Upper lobe of left lung (tissue), 6 donors: ENCODE results near the gene PIK3CD. TPM values are rescaled to one million over a fixed set of nuclear protein-coding genes. Genes with fewer than 3 reads are reported as not detected.
"Not testable (repeated sequence)": the region's sequence is repeated elsewhere in the genome, so short reads cannot be mapped to it uniquely, and the experiment has no call there.

Experiments used
- ATAC-seq, 2 donors: fragments of 200-7000 bp; cut with Tn5 transposase; one replicate each; pipeline ENCODE4 v1.9.1; 2022; ENCODE audit warnings: mild to moderate bottlenecking in 2 of 2, moderate library complexity in 2 of 2; ENCODE audit not compliant: low FRiP score in 2 of 2
- DNase-seq, 2 donors: peaks; one replicate each; pipeline ENCODE4 v3.0.0-alpha.2; 2019 to 2020
- H3K27ac ChIP-seq, 4 donors: fragments of 200-600 bp; sonication (generic); one replicate each; pipeline ENCODE4 v1.5.1; 2016 to 2019
- H3K27me3 ChIP-seq, 4 donors: fragments of 200-600 bp; sonication (generic); one replicate each; pipeline ENCODE4 v1.5.1; 2017 to 2019
- H3K36me3 ChIP-seq, 4 donors: fragments of 200-600 bp; sonication (generic); one replicate each; pipeline ENCODE4 v1.5.1; 2016 to 2019
- H3K4me1 ChIP-seq, 4 donors: fragments of 200-600 bp; sonication (generic); one replicate each; pipeline ENCODE4 v1.5.1; 2018 to 2019
- H3K4me3 ChIP-seq, 4 donors: fragments of 200-600 bp; sonication (generic); one replicate each; pipeline ENCODE4 v1.5.1; 2017 to 2019; ENCODE audit warnings: mild to moderate bottlenecking in 2 of 4, moderate library complexity in 1 of 4
- H3K9me3 ChIP-seq, 4 donors: fragments of 200-600 bp; sonication (generic); one replicate each; pipeline ENCODE4 v1.5.1; 2018 to 2019
- EP300 ChIP-seq, 4 donors: sonication (generic); formaldehyde crosslinking; IDR thresholded peaks; one replicate each; pipeline ENCODE4 v1.5.1; 2017; ENCODE audit warnings: antibody characterized with exemption in 4 of 4, control low read depth in 2 of 4
- POLR2A ChIP-seq, 4 donors: fragments of 450-650 bp; IDR thresholded peaks; one replicate each; pipeline ENCODE4 v1.5.1; 2016 to 2017; ENCODE audit warnings: antibody characterized with exemption in 4 of 4, mild to moderate bottlenecking in 2 of 4
- POLR2AphosphoS5 ChIP-seq, 2 donors: sonication (generic); formaldehyde crosslinking; IDR thresholded peaks; one replicate each; pipeline ENCODE4 v1.5.1; 2017; ENCODE audit warnings: antibody characterized with exemption in 2 of 2
- WGBS, 2 donors: methylation state at CpG; one replicate each; pipeline ENCODE4 v1.1.5; 2017 to 2018; 5-methylcytosine and 5-hydroxymethylcytosine counted together
- total RNA-seq, 6 donors: library from RNA; depleted of rRNA in 4 of 6; stranded (reverse); fragments of >200 nt in 4 of 6; gene quantifications; one replicate each; pipeline versions ENCODE4 v1.1.0 to v1.2.1, GENCODE V29; 2016 to 2021
- TF ChIP-seq, protein P1 (sequence below), 6 experiments: fragments of 450-650 bp in 4 of 6; fragments of 200-600 bp in 2 of 6; sonication (generic) in 2 of 6; IDR thresholded peaks; one replicate each; pipeline ENCODE4 v1.5.1; 2016 to 2019; ENCODE audit warnings: antibody characterized with exemption in 6 of 6
- donor health status: DM: no; HTN: no; CAD: no; lungs with moderate emphysema.
- donor health status: DM: no; HTN: yes; CAD: no; lungs with severe emphysema.

PIK3CD gene
- total RNA-seq, 6 donors from 2014 or later = 19.0 to 56.6 (median 24.2) TPM

DNA sequence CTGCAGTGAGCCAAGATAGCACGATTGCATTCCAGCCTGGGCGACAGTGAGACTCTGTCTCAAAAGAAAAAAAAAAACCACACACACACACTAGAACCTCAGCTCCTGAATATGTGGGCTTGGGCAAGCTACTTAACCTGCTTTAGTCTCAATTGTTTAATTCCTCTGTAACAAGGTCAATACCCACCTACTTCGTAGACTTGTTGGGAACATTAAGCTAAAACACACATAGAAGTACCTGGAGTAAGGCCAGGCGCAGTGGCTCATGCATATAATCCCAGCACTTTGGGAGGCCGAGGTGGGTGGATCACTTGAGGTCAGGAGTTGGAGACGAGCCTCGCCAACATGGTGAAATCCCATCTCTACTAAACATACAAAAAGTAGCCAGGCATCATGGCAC, 95.1 kb downstream of the PIK3CD start:
- Histone ChIP-seq H3K4me1 (no peaks in the 10 kb centered on the region), H3K9me3 (no peaks in the 10 kb centered on the region), H3K36me3 (peaks cover 10 to 76% (median 45%) of the 10 kb centered on the region in 4 donors), H3K27me3 (no peaks in the 10 kb centered on the region), H3K27ac (no peak overlapping the region), H3K4me3 (no peak overlapping the region)
- DNase-seq (peak in 1 of 2 donors; percentile 63), ATAC-seq (no peak)
- no peak for TF ChIP-seq POLR2A (IDR thresholded peaks at IDR 0.05)
- TF ChIP-seq, protein P1, sequence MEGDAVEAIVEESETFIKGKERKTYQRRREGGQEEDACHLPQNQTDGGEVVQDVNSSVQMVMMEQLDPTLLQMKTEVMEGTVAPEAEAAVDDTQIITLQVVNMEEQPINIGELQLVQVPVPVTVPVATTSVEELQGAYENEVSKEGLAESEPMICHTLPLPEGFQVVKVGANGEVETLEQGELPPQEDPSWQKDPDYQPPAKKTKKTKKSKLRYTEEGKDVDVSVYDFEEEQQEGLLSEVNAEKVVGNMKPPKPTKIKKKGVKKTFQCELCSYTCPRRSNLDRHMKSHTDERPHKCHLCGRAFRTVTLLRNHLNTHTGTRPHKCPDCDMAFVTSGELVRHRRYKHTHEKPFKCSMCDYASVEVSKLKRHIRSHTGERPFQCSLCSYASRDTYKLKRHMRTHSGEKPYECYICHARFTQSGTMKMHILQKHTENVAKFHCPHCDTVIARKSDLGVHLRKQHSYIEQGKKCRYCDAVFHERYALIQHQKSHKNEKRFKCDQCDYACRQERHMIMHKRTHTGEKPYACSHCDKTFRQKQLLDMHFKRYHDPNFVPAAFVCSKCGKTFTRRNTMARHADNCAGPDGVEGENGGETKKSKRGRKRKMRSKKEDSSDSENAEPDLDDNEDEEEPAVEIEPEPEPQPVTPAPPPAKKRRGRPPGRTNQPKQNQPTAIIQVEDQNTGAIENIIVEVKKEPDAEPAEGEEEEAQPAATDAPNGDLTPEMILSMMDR (IDR thresholded peaks at IDR 0.05) = no peak
- no peak for TF ChIP-seq EP300 (IDR thresholded peaks at IDR 0.05)
- TF ChIP-seq POLR2AphosphoS5 (IDR thresholded peaks at IDR 0.05) = no peak
- 62 to 80% methylated on average over 7 of the region's 7 CpGs for WGBS, 2 donors

DNA sequence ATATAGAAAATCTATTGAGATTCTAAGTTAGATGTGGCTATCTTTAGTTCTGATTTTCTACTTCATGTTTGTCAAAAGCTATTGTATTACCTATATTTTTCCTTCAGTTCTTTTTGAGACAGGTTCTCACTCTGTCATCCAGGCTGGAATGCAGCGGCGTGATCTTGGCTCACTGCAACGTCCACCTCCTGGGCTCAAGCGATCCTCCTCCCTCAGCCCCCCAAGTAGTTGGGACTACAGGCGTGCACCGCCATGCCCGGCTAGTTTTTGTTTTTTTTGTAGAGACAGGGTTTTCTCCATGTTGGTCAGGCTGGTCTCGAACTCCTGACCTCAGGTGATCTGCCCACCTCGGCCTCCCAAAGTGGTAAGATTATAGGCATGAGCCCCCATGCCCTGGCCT, 96.9 kb downstream of the PIK3CD start:
- not testable (repeated sequence) for H3K4me3 ChIP-seq, H3K9me3 ChIP-seq, DNase-seq, H3K27me3 ChIP-seq, ATAC-seq, H3K4me1 ChIP-seq, H3K27ac ChIP-seq
- WGBS, 2 donors = 94 to 96% methylated on average over 9 of the region's 9 CpGs
- peaks cover 10 to 64% (median 41%) of the 10 kb centered on the region in 4 donors for H3K36me3 ChIP-seq

DNA sequence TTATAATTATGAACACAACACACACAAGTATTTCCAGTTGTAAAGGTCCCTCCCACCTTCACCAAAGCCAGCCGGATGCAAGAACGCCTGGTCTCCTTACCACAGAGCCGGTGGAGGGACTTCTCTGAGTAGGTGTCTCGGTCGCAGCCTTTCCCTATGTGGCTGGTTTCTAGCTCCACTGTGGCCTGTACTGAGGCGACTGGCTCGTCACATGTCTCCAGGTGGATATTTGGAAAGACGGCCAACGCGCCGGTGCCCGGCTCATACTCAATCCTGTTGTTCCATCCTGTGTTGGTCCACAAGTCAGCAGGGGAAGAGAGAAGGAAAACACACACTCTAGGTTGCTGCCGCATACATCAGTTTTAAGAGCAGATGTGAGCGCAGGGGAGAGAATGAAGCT, 97.8 kb downstream of the PIK3CD start:
- Histone ChIP-seq H3K4me3 (no peak overlapping the region), H3K36me3 (peaks cover 4 to 64% (median 33%) of the 10 kb centered on the region in 4 donors), H3K9me3 (no peaks in the 10 kb centered on the region), H3K27me3 (no peaks in the 10 kb centered on the region), H3K4me1 (no peaks in the 10 kb centered on the region), H3K27ac (no peak overlapping the region)
- WGBS, 2 donors = 98 to 99% methylated on average over 14 of the region's 14 CpGs
- DNase-seq (no peak), ATAC-seq (no peak)
- TF ChIP-seq POLR2AphosphoS5 (IDR thresholded peaks at IDR 0.05) (no peak), POLR2A (IDR thresholded peaks at IDR 0.05) (no peak), EP300 (IDR thresholded peaks at IDR 0.05) (no peak)
- TF ChIP-seq, protein P1 (IDR thresholded peaks at IDR 0.05) = no peak

DNA sequence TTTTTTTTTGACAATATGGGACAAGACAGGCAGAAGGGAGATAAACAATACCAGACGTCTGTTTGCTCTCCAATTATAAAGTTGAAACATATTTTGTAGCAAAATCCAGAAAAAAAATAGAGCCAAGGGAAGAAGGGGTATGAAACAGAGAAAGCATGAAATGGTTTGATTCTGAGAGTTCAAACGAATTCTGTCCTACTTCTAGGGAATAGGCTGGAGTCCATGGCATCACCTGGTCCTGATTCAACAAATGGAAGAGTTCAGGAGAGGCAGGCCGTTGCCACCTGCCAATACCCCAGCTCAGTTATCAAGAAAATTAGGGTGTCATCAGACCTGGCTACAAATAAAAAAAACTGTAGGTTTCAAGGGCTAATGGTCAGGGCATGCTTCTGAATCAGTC, 100.4 kb downstream of the PIK3CD start:
- 75 to 91% methylated on average over 3 of the region's 3 CpGs for WGBS, 2 donors
- H3K27ac ChIP-seq = no peak overlapping the region

DNA sequence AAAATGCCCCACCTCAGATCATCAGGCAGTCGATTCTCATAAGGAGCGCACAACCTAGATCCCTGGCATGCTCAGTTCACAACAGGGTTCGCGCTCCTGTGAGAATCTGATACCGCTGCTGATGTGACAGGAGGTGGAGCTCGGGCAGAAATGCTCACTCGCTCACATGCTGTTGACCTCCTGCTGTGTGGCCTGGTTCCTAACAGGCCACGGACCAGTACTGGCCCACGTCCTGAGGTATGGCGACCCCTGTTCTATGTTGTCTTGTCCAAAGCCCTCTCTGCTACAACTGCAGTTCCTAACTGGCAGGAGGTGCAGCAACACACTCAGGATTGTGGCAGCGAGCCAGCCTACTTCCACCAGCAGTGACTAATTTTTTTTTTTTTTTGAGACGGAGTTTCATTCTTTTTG, 101.6 kb downstream of the PIK3CD start:
- no peak overlapping the region for H3K27ac ChIP-seq
- 81 to 89% methylated on average over 12 of the region's 12 CpGs for WGBS, 2 donors
- TF ChIP-seq POLR2A (IDR thresholded peaks at IDR 0.05) = no peak
- no peak for TF ChIP-seq EP300 (IDR thresholded peaks at IDR 0.05)
- no peak for TF ChIP-seq POLR2AphosphoS5 (IDR thresholded peaks at IDR 0.05)
- TF ChIP-seq, protein P1 (IDR thresholded peaks at IDR 0.05) = no peak
- no peaks in the 10 kb centered on the region for H3K27me3 ChIP-seq
- no peak for ATAC-seq
- no peaks in the 10 kb centered on the region for H3K4me1 ChIP-seq
- no peak for DNase-seq
- no peak overlapping the region for H3K4me3 ChIP-seq
- H3K36me3 ChIP-seq = peaks cover 4 to 56% (median 30%) of the 10 kb centered on the region in 4 donors
- H3K9me3 ChIP-seq = no peaks in the 10 kb centered on the region

More for the DNA sequence above, 100.4 kb downstream of the PIK3CD start:
- Histone ChIP-seq H3K9me3 (no peaks in the 10 kb centered on the region), H3K36me3 (peaks cover 4 to 56% (median 30%) of the 10 kb centered on the region in 4 donors), H3K4me1 (no peaks in the 10 kb centered on the region), H3K27me3 (no peaks in the 10 kb centered on the region), H3K4me3 (no peak overlapping the region)
- DNase-seq (no peak), ATAC-seq (no peak)
- TF ChIP-seq POLR2AphosphoS5 (IDR thresholded peaks at IDR 0.05) (no peak), EP300 (IDR thresholded peaks at IDR 0.05) (no peak), POLR2A (IDR thresholded peaks at IDR 0.05) (no peak)
- TF ChIP-seq, protein P1 (IDR thresholded peaks at IDR 0.05) = no peak
